C4-2B (cell line): Measurements from ENCODE around the gene INSYN2B.

Experiments used
- H3K27ac ChIP-seq: fragments of 450-650 bp; 2 replicates; pipeline ENCODE4 v1.5.1; 2017
- ZFX ChIP-seq: fragments of 450-650 bp; IDR thresholded peaks from 2 replicates; pipeline ENCODE4 v1.6.1; 2017
- TF ChIP-seq, protein P1 (sequence below): fragments of 450-650 bp; conservative IDR thresholded peaks from 2 replicates; pipeline ENCODE4 v1.5.1; 2017; ENCODE audit warnings: mild to moderate bottlenecking

Gene INSYN2B

DNA sequence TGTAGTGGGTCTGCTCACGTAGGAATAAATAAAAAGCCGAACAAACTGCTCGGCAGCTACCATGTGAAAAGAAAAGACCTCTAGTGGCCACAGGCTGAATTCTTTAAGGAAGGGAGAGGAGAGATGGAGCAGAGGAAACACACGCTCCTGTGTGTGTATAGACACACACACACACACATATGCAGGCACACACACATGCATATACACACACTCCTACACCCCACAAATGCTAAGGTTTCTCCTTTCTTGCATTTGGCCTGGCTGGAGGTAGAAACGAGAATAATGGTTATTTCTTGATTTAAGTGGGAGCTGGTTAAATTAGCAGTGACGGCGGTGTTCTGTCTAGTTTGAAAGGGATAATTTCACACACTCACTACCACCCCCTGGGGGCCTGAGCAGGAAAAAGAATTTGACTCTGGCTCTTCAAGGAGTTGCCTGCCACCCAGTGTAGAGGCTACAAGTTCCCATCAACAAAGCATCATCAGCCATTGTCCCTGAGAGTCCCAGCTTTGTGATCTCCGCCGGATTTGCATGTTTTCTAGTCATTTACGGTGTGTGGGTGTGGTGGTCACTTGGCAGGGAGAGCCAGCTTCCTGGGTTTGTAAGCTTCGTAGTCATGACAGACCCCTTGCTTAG lies at the start of gene INSYN2B:
Gene INSYN2B (minus strand): TSS at position 78 of the 636 bp plus-strand sequence. CDS start 96,597 bp downstream, outside the sequence.
- no peak within 1 kb of the TSS for H3K27ac ChIP-seq
- TF ChIP-seq, protein P1, sequence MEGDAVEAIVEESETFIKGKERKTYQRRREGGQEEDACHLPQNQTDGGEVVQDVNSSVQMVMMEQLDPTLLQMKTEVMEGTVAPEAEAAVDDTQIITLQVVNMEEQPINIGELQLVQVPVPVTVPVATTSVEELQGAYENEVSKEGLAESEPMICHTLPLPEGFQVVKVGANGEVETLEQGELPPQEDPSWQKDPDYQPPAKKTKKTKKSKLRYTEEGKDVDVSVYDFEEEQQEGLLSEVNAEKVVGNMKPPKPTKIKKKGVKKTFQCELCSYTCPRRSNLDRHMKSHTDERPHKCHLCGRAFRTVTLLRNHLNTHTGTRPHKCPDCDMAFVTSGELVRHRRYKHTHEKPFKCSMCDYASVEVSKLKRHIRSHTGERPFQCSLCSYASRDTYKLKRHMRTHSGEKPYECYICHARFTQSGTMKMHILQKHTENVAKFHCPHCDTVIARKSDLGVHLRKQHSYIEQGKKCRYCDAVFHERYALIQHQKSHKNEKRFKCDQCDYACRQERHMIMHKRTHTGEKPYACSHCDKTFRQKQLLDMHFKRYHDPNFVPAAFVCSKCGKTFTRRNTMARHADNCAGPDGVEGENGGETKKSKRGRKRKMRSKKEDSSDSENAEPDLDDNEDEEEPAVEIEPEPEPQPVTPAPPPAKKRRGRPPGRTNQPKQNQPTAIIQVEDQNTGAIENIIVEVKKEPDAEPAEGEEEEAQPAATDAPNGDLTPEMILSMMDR, result peak; percentile 95
- no peak for TF ChIP-seq ZFX

DNA sequence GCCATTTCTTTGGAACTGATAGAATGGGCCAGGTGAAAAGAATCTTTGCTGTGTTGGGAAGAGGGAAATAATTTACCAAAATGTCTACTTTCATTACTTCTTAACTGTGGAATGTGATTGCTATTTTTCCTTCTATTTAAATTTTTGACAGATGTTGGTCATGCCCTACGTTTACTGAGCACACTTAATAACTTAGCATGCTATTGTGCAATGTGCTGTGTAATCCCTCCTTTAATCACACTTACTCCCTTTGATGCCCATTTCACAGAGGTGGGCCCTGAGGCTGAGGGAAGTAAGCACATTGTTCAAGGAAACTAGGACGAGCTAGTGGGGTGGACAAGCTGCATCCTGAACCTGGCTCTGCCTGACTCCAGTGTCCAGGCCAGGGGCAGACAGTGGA lies 47.8 kb upstream of the INSYN2B start:
- TF ChIP-seq ZFX, result no peak
- TF ChIP-seq, protein P1, result no peak
- no peak overlapping the region for H3K27ac ChIP-seq

DNA sequence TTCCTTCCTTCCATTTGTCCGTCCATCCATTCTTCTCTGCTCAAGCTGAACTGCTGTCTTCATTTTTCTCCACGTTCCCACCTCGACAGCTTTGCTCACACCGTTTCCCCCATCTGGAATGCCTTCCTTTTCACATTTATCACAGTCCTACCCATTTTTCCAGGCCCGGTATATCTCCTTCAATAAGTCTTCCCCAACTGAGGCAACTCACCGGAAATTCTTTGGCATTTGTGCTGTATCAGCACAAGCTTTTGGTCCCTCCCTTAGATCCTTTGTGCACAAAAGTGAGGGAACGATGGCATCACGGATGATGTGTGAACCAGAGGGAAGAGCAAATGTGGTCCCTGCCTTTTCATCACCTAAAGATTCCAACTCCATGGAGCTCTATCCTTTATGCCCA lies 45.6 kb upstream of the INSYN2B start:
- H3K27ac ChIP-seq, result no peak overlapping the region
- TF ChIP-seq, protein P1, result no peak
- TF ChIP-seq ZFX, result no peak

DNA sequence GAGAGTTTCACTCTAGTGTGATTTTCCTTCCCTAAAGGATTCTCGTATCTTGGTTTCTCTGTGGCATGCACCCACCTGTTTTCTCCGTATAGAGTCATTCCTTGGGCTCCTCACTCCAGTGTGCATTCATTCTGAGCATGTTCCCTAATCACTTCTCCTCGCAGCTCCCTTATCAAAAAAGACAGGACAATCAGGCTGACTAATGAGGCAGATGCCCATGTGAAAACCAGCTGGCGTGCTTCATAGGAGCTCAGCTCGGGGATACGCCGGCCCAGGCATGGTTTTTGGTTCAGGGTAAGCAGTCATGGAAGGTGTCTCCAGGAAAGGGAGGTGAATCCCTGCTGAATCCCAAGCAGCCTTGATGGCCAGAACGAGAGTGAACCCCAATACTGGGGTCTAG lies 41.2 kb upstream of the INSYN2B start:
- no peak overlapping the region for H3K27ac ChIP-seq
- no peak for TF ChIP-seq ZFX
- TF ChIP-seq, protein P1, result no peak

DNA sequence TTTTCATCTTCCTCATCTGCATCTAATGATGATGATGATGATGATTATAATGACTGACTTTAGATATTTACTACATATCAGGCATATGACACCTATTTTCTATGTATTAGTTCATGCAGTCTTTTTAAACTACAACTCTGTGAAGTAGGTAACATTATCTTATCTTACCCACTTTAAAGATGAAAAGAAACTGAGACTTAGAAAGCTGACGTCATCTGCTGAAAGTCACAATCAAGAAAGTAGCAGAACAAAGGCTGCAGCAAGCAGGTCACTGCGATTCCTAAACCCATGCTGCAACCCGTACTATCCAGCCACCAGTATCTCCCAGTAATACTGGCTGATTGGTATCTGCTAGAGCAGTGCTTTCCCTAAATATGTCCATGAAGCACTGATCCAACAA lies 40.1 kb upstream of the INSYN2B start:
- H3K27ac ChIP-seq, result no peak overlapping the region
- no peak for TF ChIP-seq ZFX
- TF ChIP-seq, protein P1, result no peak

DNA sequence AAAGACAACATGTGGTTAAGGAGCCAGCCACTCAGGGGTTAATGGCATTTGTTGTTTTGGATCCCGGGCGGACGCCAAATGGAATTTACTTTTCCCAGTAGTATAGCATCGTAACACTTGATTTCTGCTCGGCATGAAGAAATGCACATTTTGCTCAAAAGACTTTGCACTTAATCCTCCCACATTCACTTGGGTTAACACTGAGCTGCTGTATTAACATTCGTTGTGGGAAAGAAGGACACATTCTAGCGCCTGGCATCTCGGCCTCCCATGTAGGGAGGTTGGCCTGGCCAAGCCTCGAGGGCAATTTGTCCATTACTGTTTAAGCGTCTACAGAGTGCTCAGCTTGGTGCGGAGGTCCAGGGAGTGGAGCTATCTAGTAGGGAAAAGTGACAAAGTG lies 32.3 kb upstream of the INSYN2B start:
- no peak for TF ChIP-seq ZFX
- TF ChIP-seq, protein P1, result no peak
- H3K27ac ChIP-seq, result no peak overlapping the region

DNA sequence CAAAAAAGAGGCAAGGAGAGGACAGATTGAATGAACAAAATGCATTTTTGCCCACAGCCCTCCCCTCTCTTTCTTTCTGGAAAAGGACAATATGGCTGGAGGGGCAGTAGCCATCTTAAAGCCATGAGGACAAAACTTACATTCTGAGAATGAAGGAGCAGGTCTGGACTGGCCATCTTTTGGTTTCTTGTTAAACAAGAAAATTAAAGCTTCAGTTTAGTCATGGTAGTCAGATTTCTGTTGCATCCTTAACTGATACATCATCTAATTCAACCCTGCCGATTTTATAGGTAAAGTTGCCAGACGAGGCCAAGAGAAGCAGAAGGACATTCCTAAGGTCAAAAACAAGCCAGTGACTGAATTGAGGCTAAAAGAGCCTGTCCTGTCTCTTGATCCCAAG lies 31.5 kb upstream of the INSYN2B start:
- no peak overlapping the region for H3K27ac ChIP-seq
- TF ChIP-seq, protein P1, result no peak
- TF ChIP-seq ZFX, result no peak
